ENCODE measurements around the gene COPE.
A peak's percentile ranks its signal among the peaks of the same experiment; 100 is the strongest.
"Not testable (repeated sequence)": the region's sequence is repeated elsewhere in the genome, so short reads cannot be mapped to it uniquely, and the experiment has no call there.

The COPE gene

DNA sequence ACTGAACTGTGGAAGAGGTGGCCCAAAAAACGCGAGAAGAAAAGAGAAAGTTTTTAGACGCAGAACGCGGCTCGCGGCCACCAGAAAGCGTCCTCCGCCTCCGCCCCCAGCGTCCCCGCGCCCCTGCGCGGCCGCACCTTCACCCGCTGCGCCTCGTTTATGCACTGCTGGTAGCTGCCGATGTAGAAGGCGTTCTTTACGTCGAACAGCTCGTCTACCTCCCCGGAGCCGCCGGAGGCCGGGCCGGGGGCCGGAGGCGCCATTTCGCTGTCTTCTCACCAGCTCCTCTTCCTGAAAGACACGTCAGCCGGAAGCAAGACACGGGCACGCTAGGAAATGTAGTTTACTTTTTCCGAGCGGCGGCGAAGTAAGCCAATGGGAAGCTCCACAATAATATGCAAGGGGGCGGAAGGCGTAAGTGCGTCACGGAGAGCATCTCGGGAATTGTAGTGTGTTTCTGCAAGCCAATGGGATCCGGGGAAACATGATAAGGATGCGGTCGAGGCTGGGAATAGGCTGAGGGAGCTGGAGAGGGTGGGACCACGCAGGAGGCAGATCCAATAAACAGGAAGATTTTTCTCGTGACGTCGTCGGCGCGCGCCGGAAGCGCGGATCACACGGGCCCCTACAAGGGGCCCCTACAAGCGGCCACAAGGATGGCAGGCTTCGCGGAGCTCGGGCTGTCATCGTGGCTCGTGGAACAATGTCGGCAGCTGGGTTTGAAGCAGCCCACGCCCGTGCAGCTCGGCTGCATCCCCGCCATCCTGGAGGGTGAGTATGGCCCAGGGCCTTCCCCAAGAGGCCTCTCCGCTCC, at the start of gene COPE, which contains the start of gene DDX49:
COPE (minus strand) TSS at position 302 of the 814 bp plus-strand sequence; CDS start at position 263, 39 bp downstream.
DDX49 (plus strand) TSS at position 630 of the 814 bp plus-strand sequence; CDS start at position 657, 27 bp downstream.
- peak; percentile 100 for DNase-seq (ENCODE audit: low spot score)

DNA sequence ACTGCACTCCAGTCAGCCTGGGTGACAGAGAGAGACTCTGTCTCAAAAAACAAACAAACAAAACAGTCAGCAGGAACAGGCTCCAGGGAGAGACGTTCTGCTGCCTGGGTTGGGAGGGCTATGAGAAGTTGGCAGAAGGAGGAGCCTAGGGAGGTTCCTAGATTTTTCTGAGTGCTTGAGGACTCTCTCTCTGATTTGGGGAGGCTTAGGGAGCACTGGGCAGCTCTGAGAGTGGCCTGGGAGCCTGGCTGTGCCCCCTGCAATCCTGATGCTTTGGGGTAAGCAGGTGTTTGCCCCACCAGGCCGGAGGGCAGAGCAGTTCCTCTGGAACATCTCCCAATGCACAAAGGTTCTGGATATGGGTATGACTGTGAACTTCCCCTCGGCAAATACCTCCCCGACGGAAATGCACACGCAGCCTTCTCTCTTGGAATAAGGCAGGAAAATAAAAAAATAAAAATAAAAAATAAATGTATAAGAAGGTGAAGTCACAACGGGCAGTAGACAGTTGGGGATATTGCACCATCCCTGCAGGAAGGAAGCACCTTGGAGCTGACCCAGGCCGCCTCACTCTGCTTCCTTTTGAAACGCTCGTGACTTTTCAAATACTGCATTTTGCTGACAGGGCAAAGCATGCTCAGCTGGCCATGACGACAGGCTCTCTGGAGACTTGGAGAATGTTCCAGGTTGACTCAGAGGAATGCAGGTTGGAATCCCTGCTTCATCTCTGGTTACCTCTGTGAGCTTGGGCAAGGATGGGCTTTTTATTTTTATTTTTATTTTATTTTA, 48.4 kb upstream of the COPE start:
- DNase-seq (ENCODE audit: low spot score): no peak

DNA sequence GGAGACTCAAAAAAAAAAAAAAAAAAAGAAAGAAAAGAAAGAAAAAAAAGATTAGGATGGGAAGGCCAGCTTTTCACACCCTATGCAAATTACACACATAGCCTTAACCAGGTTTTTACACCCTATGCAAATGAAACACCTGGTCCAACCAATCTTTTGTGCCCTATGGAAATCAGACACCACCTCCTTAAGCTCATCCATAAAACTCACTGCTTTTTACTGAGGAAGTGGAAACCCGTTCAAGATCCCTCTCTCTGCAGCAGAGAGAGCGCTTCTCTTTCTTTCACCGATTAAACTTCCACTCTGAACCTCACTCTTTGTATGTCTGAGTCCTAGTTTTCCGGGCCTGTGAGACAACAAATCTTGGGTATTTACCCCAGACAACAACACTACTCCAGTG, 47.1 kb upstream of the COPE start:
- no peak for DNase-seq (ENCODE audit: low spot score)

DNA sequence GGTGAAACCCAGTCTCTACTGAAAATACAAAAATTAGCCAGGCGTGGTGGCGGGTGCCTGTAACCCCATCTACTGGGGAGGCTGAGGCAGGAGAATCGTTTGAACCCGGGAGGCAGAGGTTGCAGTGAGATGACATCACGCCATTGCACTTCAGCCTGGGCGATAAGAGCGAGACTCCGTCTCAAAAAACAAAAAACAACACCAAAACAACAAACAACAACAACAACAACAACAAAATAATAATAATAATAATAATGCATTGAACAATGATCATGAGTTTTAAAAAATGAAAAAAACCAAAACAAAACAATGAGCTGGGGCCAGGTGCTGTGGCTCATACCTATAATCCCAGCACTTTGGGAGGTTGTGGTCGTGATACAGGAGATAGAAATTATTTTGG, 44.9 kb upstream of the COPE start:
- DNase-seq (ENCODE audit: low spot score): no peak

DNA sequence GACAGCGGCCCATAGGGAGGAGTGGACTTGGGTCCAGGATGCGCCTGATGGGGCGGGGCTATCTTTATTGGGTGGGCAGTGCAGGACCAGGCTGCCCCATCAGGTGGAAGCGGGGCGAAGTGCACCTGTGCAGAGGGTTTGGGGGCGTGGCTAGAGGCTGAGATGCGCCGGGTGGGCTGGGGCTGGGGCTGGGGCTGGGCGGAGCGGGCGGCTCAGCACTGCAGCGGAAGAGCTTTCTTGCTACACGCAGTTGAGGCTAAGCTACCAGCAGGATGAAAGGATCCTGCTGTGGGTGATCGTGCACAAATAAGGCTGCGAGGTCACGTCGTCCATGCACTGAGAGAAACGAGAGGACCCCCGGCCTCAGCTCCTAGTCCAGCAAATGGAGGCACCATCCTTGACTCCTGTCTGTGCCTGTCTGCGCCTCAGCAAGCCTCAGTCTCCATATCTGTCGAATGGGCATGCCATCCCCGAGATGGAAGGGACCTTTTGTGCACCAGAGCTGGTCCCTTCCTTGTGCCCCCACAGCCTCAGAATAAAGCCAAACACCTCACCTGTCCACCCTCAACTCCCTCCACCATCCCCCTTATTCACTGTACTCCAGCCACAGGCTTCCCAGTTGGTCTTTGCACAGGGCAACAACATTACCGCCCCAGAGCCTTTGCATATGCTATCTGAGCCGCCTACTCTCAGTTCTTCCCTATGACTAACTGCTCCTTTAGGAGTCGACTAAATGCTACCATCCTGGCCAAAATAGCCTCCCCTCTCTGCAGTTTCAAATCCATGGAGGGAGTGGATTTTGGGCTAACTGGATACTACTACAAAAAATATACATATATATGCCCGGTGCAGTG, 42.8 kb upstream of the COPE start:
- peak; percentile 50 for DNase-seq (ENCODE audit: low spot score)

DNA sequence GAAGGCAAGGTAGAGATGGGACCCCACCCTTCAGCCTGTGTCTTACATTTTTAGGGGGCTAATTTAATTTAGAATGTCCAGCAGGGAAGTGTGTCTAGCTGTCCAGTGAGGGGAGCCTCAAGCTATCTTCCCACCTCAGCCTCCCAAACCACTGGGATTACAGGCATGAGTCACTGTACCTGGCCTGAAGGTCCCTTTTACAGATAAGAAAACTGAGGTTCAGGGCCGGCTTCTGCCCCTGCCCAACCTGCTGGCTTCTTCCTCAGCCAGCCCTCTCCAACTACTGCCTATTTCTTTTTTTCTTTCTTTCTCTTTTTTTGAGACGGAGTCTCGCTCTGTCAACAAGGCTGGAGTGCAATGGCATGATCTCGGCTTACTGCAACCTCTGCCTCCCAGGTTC, 41.2 kb upstream of the COPE start:
- DNase-seq (ENCODE audit: low spot score): no peak

GRCh38 chr19:18955042-18955441, 35.9 kb upstream of the COPE start:
- no peak for DNase-seq (ENCODE audit: low spot score)

GRCh38 chr19:18954094-18954493, 34.9 kb upstream of the COPE start:
- DNase-seq (ENCODE audit: low spot score): no peak

GRCh38 chr19:18952364-18953003, 33.3 kb upstream of the COPE start:
- DNase-seq (ENCODE audit: low spot score): not testable (repeated sequence)

DNA sequence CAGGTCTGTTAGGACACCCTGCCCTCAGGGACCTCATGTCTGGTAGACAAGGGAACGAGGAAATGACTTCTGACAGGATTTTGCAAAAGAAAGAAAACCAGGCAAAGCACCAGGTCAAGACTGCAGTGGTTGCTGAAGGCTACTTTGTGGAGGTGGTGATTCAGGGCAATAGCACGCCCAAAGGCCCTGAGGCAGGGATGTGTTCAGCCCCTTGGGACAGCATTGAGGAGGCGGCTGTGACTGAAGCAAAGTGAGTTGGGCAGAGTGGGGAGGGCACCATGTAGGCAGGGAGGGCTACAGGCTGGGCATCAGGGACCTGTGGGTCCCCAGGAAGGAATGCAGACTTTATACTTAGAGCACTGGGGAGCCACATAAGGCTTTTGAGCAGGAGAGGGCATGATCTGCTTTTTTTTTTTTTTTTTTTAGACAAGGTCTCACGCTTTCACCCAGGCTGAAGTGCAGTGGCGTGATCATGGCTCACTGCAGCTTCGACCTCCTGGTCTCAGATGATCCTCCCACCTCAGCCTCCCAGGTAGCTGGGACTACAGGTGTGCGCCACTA, 32.6 kb upstream of the COPE start:
- no peak for DNase-seq (ENCODE audit: low spot score)

DNA sequence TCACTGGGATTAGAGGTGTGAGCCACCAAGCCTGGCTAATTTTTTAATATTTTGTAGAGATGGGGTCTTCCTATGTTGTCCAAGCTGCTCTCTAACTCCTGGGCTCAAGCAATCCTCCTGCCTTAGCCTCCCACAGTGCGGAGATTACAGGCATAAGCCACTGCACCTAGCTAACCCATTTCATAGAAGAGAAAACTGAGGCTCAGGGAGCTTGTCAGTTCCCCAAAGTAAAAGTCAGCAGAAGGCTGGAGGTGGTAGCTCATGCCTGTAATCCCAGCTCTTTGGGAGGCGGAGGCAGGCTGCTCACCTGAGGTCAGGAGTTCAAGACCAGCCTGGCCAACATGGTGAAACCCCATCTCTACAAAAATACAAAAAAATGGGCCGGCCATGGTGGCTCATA, 30.7 kb upstream of the COPE start:
- DNase-seq (ENCODE audit: low spot score): no peak

DNA sequence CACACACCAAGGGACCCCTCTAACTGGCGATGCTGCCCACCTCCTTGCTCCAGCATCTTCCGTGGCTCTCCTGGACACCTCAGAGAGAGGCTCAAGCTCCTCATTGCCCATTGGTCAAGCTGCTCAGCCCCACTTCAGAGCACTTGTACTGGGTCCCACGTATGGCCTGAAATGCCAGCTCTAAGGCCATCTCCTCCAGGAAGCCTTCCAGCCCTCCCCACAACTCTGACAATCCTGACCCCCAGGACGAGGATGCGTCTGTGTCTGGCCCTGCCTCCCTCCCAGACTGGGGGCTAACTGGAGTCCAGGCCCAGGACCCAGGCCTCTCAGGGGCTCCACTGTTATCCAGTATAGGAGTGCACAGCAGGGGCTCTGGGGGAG, 29.8 kb upstream of the COPE start:
- no peak for DNase-seq (ENCODE audit: low spot score)

GRCh38 chr19:18948075-18948975, 29.1 kb upstream of the COPE start:
- DNase-seq (ENCODE audit: low spot score): no peak

- DNase-seq (ENCODE audit: low spot score): no peak
Measured at GRCh38 chr19:18946918-18947317, 27.7 kb upstream of the COPE start.

GRCh38 chr19:18946335-18946734, 27.1 kb upstream of the COPE start:
- DNase-seq (ENCODE audit: low spot score): no peak

- DNase-seq (ENCODE audit: low spot score): no peak
Measured at GRCh38 chr19:18945297-18945696, 26.1 kb upstream of the COPE start.

DNA sequence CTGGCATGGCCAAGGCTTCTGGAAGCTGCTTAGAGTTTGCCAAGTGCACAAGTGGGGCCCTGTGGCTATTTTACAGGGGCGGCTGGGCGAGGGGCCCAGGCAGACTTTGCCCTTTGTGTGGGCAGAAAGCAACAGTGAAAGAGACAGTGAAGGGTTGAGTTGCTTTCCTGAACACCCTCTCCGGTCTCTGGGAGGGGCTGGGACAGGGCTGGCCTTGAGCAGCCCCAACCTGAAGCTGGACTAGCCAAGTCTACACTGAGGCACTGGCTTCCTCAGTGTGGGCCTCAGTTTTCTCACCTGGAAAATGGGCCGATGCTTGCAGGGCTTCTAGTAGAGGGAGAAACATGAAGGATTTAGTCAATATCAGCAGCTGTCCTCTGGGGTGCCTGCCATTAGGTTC, 24.3 kb upstream of the COPE start:
- DNase-seq (ENCODE audit: low spot score): no peak

DNA sequence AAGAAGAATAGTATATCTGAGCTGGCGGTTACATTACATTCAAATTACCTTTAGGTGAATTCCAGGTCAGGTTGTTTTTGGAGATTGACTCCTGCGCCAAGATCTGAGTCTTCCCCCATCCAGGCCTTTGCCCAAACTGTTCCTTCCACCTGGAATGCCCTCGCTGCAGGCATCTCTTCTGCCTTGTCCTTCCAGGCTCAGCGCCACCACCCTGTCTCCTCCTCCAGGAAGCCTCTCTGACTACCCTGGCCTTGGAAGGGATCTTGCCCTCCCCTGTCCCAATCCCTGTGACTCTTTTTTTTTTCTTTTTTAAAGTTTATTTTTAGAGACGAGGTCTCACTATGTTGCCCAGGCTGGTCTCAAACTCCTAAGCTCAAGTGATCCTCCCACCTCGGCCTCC, 23.5 kb upstream of the COPE start:
- DNase-seq (ENCODE audit: low spot score): no peak

DNA sequence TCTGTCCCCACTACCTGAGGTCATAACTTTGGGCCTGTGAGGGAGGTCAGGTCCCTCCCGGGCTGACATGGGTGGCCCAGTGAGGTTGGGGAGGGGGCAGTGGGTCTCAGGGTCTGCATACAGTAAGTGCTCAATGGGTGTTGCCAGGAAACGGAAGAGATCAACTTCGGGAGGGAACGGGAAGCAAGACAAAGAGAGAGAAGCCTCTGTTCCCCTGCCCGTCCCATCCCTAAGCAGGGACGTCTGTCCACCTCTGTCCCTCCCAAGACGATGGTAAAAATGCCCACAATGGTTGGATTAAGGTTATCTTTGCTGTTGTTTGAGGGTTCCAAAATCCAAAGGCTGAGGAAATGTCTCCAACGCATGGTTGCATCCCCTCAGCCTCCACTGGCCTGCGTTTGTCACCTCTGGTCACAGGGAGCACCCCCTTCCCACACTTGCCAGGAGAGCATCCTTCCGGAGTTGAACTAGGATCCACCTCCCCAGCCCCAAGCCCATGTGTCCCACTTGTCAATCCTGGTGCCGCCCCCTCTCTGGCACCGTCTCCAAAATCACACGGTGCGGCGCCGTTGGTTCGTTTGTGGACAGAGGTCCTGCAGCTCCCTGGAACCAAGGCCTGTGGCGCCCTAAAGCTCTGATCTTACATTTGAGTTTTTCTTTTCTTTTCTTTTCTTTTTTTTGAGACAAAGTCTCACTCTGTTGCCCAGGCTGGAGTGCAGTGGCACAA, 22.6 kb upstream of the COPE start:
- DNase-seq (ENCODE audit: low spot score): no peak

Measured in SW480 (cell line).